ENCODE data around the gene KIAA0319L. TPM values are rescaled to one million over a fixed set of nuclear protein-coding genes. Genes with fewer than 3 reads are reported as not detected.

Gene KIAA0319L
- polyA plus RNA-seq, 2 of the 4 experiments (the other 2 are of a cell fraction) = 18.2 to 36.9 TPM

GRCh38 chr1:35530168-35530567 is 27.0 kb downstream of the KIAA0319L start:
- ATAC-seq (no peak), FAIRE-seq (no peak), DNase-seq (ENCODE audit: low read depth in 1 of 2, low spot score in 1 of 2) (no peak)
- H3K4me1 ChIP-seq = no peaks in the 10 kb centered on the region
- POLR2A ChIA-PET = no interaction called here
- no peak overlapping the region for H3K4me2 ChIP-seq
- CTCF ChIA-PET = no interaction called here
- no peak overlapping the region for H3K27ac ChIP-seq
- WGBS (ENCODE audit: missing lambda C conversion rate) = 76% methylated on average over 5 of the region's 5 CpGs
- peaks cover 36% of the 10 kb centered on the region for H3K9me3 ChIP-seq
- H3K4me3 ChIP-seq = no peak overlapping the region
- TF ChIP-seq ATOH8 (CRISPR knock-in tag; IDR thresholded peaks at IDR 0.05; ENCODE audit: low read depth) = no peak
- no peak for TF ChIP-seq RAD21 (conservative IDR thresholded peaks at IDR 0.05 in 1 of 2, IDR thresholded peaks at IDR 0.05 in 1 of 2)
- no peak for TF ChIP-seq CHD2 (IDR thresholded peaks at IDR 0.05; ENCODE audit: low read length, partially characterized antibody)
- no peak for TF ChIP-seq EHF (CRISPR knock-in tag; IDR thresholded peaks at IDR 0.05)
- TF ChIP-seq EP300 (IDR thresholded peaks at IDR 0.05) = no peak
- TF ChIP-seq HDAC2 (IDR thresholded peaks at IDR 0.05) = no peak
- TF ChIP-seq, protein P1, sequence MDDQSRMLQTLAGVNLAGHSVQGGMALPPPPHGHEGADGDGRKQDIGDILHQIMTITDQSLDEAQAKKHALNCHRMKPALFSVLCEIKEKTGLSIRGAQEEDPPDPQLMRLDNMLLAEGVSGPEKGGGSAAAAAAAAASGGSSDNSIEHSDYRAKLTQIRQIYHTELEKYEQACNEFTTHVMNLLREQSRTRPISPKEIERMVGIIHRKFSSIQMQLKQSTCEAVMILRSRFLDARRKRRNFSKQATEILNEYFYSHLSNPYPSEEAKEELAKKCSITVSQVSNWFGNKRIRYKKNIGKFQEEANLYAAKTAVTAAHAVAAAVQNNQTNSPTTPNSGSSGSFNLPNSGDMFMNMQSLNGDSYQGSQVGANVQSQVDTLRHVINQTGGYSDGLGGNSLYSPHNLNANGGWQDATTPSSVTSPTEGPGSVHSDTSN (IDR thresholded peaks at IDR 0.05) = no peak
- no peak for TF ChIP-seq PHF8 (IDR thresholded peaks at IDR 0.05; ENCODE audit: borderline replicate concordance, low read depth)
- TF ChIP-seq, protein P2, sequence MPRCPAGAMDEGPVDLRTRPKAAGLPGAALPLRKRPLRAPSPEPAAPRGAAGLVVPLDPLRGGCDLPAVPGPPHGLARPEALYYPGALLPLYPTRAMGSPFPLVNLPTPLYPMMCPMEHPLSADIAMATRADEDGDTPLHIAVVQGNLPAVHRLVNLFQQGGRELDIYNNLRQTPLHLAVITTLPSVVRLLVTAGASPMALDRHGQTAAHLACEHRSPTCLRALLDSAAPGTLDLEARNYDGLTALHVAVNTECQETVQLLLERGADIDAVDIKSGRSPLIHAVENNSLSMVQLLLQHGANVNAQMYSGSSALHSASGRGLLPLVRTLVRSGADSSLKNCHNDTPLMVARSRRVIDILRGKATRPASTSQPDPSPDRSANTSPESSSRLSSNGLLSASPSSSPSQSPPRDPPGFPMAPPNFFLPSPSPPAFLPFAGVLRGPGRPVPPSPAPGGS (IDR thresholded peaks at IDR 0.05) = no peak
- TF ChIP-seq JUNB (IDR thresholded peaks at IDR 0.05) = no peak
- TF ChIP-seq NR3C1 (IDR thresholded peaks at IDR 0.05) = no peak
- TF ChIP-seq KDM1A (IDR thresholded peaks at IDR 0.05; ENCODE audit: low read depth) = no peak
- no peak for TF ChIP-seq POLR2A (IDR thresholded peaks at IDR 0.05; ENCODE audit: low read length)
- TF ChIP-seq RCOR1 (IDR thresholded peaks at IDR 0.05; ENCODE audit: low read depth, low read length) = no peak
- TF ChIP-seq HEYL (CRISPR knock-in tag; IDR thresholded peaks at IDR 0.05) = no peak
- no peak for TF ChIP-seq RARB (CRISPR knock-in tag; IDR thresholded peaks at IDR 0.05)
- no peak for TF ChIP-seq ESRRA (IDR thresholded peaks at IDR 0.05; ENCODE audit: borderline replicate concordance, low read length)
- TF ChIP-seq CBX2 (IDR thresholded peaks at IDR 0.05; ENCODE audit: borderline replicate concordance, low read depth) = no peak

DNA sequence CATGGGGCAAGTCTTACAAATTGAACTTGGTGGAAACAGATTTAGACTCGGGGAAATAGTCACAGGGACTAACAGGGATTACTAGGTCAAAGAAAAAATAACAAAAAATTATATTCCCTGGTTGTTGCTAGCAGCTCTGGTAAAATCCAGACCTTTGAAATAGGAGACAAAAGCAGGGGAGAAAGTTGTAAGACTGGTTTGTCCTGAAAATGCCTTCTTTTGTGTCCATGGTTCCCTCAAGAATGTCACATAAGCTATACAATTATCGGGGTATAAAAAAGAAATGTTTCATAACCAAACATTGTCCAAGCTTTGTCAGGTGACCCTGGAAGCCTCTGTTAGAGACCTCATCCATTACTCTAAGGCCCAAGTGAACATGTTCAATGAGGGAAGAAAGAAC is 33.1 kb downstream of the KIAA0319L start:
- Histone ChIP-seq H3K4me3 (no peak overlapping the region), H3K4me1 (no peaks in the 10 kb centered on the region), H3K4me2 (no peak overlapping the region), H3K27ac (no peak overlapping the region), H3K9me3 (peaks cover 16% of the 10 kb centered on the region; the same call in 2 of the 3 replicates)
- WGBS (ENCODE audit: missing lambda C conversion rate) = 57% methylated on average over 2 of the region's 2 CpGs
- ATAC-seq (no peak), DNase-seq (ENCODE audit: low read depth in 1 of 2, low spot score in 1 of 2) (no peak), FAIRE-seq (no peak)
- TF ChIP-seq NFE2L2 (conservative IDR thresholded peaks at IDR 0.05; ENCODE audit: low read length) (no peak), CHD2 (IDR thresholded peaks at IDR 0.05; ENCODE audit: low read length, partially characterized antibody) (no peak)
- TF ChIP-seq, protein P3, sequence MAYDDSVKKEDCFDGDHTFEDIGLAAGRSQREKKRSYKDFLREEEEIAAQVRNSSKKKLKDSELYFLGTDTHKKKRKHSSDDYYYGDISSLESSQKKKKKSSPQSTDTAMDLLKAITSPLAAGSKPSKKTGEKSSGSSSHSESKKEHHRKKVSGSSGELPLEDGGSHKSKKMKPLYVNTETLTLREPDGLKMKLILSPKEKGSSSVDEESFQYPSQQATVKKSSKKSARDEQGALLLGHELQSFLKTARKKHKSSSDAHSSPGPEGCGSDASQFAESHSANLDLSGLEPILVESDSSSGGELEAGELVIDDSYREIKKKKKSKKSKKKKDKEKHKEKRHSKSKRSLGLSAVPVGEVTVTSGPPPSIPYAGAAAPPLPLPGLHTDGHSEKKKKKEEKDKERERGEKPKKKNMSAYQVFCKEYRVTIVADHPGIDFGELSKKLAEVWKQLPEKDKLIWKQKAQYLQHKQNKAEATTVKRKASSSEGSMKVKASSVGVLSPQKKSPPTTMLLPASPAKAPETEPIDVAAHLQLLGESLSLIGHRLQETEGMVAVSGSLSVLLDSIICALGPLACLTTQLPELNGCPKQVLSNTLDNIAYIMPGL (CRISPR knock-in tag; IDR thresholded peaks at IDR 0.05; ENCODE audit: borderline replicate concordance) = no peak
- POLR2A ChIA-PET = no interaction called here
- CTCF ChIA-PET = no interaction called here

DNA sequence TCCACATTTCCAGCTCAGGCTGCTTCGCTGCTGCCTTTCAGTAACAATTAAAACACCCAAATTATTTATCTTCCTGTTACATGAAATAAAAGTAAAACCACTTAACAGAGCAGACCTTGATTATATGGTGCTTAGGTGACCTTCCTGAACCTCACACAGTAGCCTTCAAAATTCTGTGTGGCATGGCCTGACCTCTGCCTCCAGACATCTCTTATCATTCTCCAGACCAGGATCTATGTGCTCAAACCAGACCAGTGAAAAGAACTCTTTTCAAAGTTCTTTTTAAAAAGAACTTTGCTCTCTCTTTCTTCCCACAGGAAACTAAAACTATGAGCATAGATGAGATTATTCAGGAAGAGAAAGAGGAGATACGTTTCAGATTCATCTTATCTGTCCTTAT is 37.8 kb downstream of the KIAA0319L start:
- FAIRE-seq (no peak), DNase-seq (ENCODE audit: low read depth in 1 of 2, low spot score in 1 of 2) (no peak), ATAC-seq (no peak)
- ChIA-PET CTCF (no interaction called here), POLR2A (no interaction called here)
- no peak overlapping the region for H3K27ac ChIP-seq
- WGBS (ENCODE audit: missing lambda C conversion rate) = 90% methylated on average over 2 of the region's 2 CpGs
- no peak overlapping the region for H3K4me3 ChIP-seq
- H3K4me2 ChIP-seq = no peak overlapping the region
- no peak for TF ChIP-seq MAX (IDR thresholded peaks at IDR 0.05)
- no peak for TF ChIP-seq ZC3H11A (IDR thresholded peaks at IDR 0.05)
- no peak for TF ChIP-seq SMC3 (IDR thresholded peaks at IDR 0.05)
- TF ChIP-seq KDM5A (IDR thresholded peaks at IDR 0.05) = no peak
- no peak for TF ChIP-seq HOXB5 (CRISPR knock-in tag; IDR thresholded peaks at IDR 0.05)
- no peak for TF ChIP-seq HEYL (CRISPR knock-in tag; IDR thresholded peaks at IDR 0.05)
- TF ChIP-seq ZSCAN20 (CRISPR knock-in tag; IDR thresholded peaks at IDR 0.05) = no peak
- no peak for TF ChIP-seq RARB (CRISPR knock-in tag; IDR thresholded peaks at IDR 0.05)
- TF ChIP-seq HOXA7 (CRISPR knock-in tag; IDR thresholded peaks at IDR 0.05) = no peak
- no peak for TF ChIP-seq FOXS1 (CRISPR knock-in tag; IDR thresholded peaks at IDR 0.05)
- TF ChIP-seq, protein P4, sequence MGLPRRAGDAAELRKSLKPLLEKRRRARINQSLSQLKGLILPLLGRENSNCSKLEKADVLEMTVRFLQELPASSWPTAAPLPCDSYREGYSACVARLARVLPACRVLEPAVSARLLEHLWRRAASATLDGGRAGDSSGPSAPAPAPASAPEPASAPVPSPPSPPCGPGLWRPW (IDR thresholded peaks at IDR 0.05) = no peak
- no peaks in the 10 kb centered on the region for H3K4me1 ChIP-seq
- H3K9me3 ChIP-seq = peaks cover 13% of the 10 kb centered on the region; the same call in 1 of the 3 replicates
